Mucosa of descending colon (tissue), 3 donors: ENCODE measurements around the gene ZWILCH. TPM values are rescaled to one million over a fixed set of nuclear protein-coding genes. Genes with fewer than 3 reads are reported as not detected.
A peak's percentile ranks its signal among the peaks of the same experiment; 100 is the strongest.
"Not testable (repeated sequence)": the region's sequence is repeated elsewhere in the genome, so short reads cannot be mapped to it uniquely, and the experiment has no call there.

ENCODE experiments used
- ATAC-seq: fragments of 200-7000 bp; cut with Tn5 transposase; one replicate; pipeline ENCODE4 v1.9.1; 2020; ENCODE audit warnings: mild to moderate bottlenecking, moderate library complexity
- DNase-seq, 3 donors: peaks; one replicate each; pipeline ENCODE4 v3.0.0-alpha.2; 2020
- H3K36me3 ChIP-seq: fragments of 200-600 bp; one replicate; pipeline ENCODE4 v1.8.0; 2021; ENCODE audit warnings: low read depth, mild to moderate bottlenecking
- H3K4me1 ChIP-seq: fragments of 200-600 bp; one replicate; pipeline ENCODE4 v1.8.0; 2021; ENCODE audit warnings: low read depth, mild to moderate bottlenecking
- H3K4me3 ChIP-seq: fragments of 200-600 bp; one replicate; pipeline ENCODE4 v1.8.0; 2021; ENCODE audit warnings: mild to moderate bottlenecking
- H3K9me3 ChIP-seq: fragments of 200-600 bp; one replicate; pipeline ENCODE4 v1.8.0; 2021; ENCODE audit warnings: mild to moderate bottlenecking
- intact Hi-C, 2 donors: fragments of 100-400 bp; cut with DNase I in 1 of 2; cut with micrococcal nuclease in 1 of 2; formaldehyde crosslinking; loops; one replicate each; pipeline versions ENCODE4 v1.11.0 to v1.11.1; 2022; cut with DNase I, micrococcal nuclease
- long read RNA-seq, 2 donors: library from polyadenylated mRNA; unstranded; transcript quantifications; one replicate each; pipeline ENCODE4 v2.0.0, GENCODE V29; 2019 to 2021
- total RNA-seq, 3 donors: library from RNA; stranded (reverse); fragmentation: NEBNext Ultra II Directional in 2 of 3; extraction: Animal tissue kit (Norgen Biotek cat#: 25700) in 2 of 3; gene quantifications; one replicate each; pipeline versions ENCODE4 v1.2.1 to v1.2.4, GENCODE V29; 2021 to 2023
- TF ChIP-seq, protein P1 (sequence below): fragments of 200-600 bp; IDR thresholded peaks from one replicate; pipeline ENCODE4 v1.8.0; 2022; ENCODE audit warnings: antibody characterized with exemption, mild to moderate bottlenecking
- donor health status: DM: no; HTN: no; CAD: no; lungs with moderate emphysema.
- donor health status: DM: no; HTN: no; CAD: no.
- donor health status: DM: no; HTN: yes; CAD: no.

ZWILCH gene
- total RNA-seq: 10 to 100 TPM in 1 of 3 donors, 1 to 10 TPM in 2; 4.8 to 11.7 (median 5.8) TPM
- long read RNA-seq, donor 1, partial matches to known transcripts: 0 of 7 reads
- long read RNA-seq, donor 1, other reads (novel, unspliced or antisense): 3 of 7 reads
- long read RNA-seq, donor 2, partial matches to known transcripts: 5 of 9 reads
- long read RNA-seq, donor 2, other reads (novel, unspliced or antisense): 3 of 9 reads

DNA sequence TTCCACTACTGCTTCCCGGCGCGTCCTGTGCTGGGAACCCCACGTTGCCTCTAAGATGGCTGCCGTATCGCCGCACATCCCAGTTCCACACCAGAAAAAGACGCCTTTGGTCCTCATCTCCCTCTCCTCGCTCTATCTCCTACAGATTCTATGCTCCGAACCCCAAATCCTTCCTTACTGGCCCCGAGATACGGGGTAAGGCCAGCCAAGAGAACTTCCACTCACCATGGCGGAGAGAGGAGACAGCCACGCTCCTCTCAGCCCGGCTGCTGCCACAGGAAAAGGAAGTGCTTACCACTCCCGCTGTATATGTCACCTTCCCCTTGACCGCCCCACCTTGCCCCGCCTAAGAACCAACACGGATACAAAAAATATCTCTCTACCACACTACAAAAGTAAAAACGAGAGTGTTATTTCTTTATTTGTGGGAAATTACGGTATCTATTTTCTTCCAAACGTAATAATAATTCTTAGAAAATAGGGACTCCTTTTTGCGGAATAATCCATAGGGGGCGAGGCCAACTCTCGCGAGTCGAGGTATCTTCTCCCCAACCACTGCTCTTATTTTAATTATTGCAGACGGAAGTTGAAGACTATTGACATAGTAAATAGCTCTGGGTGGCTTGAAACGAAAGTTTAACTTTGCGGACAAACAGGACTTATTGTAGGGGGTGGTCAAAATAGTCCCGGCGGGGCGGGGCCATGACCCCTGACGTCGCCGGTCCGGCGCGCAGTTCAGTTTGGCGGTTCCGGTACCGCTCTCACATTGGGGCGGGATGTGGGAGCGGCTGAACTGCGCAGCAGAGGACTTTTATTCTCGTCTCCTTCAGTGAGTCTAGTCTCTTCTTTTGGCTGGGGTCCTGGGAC is at the start of gene ZWILCH, which contains the start of gene RPL4:
Gene ZWILCH, plus strand, starts transcription at position 764 of the 867 bp plus-strand sequence. Its CDS starts 13 bp downstream, at position 777.
Gene RPL4, minus strand, starts transcription at position 293 of the 867 bp plus-strand sequence. Its CDS starts 65 bp downstream, at position 228.
- peak; percentile 92 for ATAC-seq
- H3K4me3 ChIP-seq: peak within 1 kb of the TSS; percentile 75
- intact Hi-C loops: no loop called here

DNA sequence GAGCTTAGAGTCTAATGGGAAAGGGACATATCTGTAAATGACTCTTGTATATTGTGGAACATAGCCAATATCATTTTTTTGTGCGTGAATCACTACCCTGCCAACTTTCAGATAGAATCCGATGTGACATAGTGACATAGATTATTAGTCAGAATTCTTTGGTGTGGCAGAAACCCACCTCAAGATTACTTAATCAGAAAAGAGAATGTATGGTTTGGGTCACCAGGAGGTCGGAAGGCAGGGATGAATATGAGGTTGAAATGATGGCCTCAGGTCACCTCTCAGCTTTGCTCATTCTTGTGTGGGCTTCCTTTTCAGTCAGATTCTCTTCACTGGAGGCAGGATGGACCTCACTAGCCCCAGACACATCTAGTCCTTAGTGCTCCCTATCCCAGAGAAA is 48.9 kb upstream of the ZWILCH start:
- no peaks in the 10 kb centered on the region for H3K36me3 ChIP-seq
- no peak overlapping the region for H3K4me3 ChIP-seq
- intact Hi-C loops: no loop called here
- TF ChIP-seq, protein P1, sequence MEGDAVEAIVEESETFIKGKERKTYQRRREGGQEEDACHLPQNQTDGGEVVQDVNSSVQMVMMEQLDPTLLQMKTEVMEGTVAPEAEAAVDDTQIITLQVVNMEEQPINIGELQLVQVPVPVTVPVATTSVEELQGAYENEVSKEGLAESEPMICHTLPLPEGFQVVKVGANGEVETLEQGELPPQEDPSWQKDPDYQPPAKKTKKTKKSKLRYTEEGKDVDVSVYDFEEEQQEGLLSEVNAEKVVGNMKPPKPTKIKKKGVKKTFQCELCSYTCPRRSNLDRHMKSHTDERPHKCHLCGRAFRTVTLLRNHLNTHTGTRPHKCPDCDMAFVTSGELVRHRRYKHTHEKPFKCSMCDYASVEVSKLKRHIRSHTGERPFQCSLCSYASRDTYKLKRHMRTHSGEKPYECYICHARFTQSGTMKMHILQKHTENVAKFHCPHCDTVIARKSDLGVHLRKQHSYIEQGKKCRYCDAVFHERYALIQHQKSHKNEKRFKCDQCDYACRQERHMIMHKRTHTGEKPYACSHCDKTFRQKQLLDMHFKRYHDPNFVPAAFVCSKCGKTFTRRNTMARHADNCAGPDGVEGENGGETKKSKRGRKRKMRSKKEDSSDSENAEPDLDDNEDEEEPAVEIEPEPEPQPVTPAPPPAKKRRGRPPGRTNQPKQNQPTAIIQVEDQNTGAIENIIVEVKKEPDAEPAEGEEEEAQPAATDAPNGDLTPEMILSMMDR: no peak
- DNase-seq (no peak), ATAC-seq (no peak)
- no peaks in the 10 kb centered on the region for H3K9me3 ChIP-seq
- H3K4me1 ChIP-seq: no peaks in the 10 kb centered on the region

More for the DNA sequence above, at the start of gene ZWILCH, which contains the start of gene RPL4:
- peak; percentile 87 to 89 (median 88) for DNase-seq
- H3K4me1 ChIP-seq: peaks cover 21% of the 10 kb centered on the region
- H3K9me3 ChIP-seq: no peaks in the 10 kb centered on the region
- TF ChIP-seq, protein P1: no peak
- no peaks in the 10 kb centered on the region for H3K36me3 ChIP-seq

DNA sequence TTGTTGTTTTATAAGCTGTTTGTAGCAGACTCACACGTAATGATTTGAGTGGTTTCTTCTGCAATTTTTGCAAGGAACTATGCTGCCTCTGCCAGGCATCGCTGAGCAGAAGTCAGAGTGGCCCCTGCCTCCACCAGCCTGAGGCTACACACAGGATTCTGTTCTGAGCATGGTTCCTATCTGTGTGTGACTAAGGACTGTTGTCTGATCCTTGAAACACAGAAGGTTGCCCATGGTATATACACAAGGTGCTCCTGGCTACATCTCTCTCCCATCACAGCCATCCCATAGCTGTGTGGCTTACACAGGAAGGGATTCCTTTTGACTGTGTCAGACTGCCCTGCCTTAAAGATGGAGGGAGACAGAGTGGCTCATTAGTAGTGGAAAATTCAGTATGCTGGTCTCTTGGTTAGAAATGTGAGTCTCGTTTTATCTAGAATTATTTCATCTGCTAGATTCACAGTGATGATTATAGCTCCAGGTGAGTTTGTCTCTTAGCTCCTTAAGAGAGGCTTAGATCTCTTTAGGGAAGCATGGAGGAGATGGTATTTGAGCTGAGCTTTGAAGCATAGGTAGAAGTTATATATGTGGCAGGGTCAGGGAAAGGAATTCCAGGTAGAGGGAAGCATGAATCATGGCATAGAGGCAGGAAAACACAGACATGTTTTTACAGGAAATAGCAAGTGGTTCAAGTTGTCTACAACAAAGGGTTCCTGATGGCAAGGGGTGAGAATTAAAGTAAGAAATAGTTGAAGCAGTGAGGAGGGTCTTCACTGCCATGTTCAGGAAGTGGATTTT is 45.1 kb upstream of the ZWILCH start:
- Histone ChIP-seq H3K4me1 (no peaks in the 10 kb centered on the region), H3K4me3 (no peak overlapping the region), H3K9me3 (no peaks in the 10 kb centered on the region), H3K36me3 (no peaks in the 10 kb centered on the region)
- TF ChIP-seq, protein P1: no peak
- no peak for DNase-seq
- ATAC-seq: no peak
- intact Hi-C loops: no loop called here

GRCh38 chr15:66461294-66461693 is 43.8 kb upstream of the ZWILCH start:
- H3K4me1 ChIP-seq, ATAC-seq: not testable (repeated sequence)

GRCh38 chr15:66461917-66462316 is 43.2 kb upstream of the ZWILCH start:
- ATAC-seq (peak; percentile 82), DNase-seq (peak in 1 of 3 donors; percentile 20)
- TF ChIP-seq, protein P1: no peak
- Histone ChIP-seq H3K4me3 (no peak overlapping the region), H3K9me3 (no peaks in the 10 kb centered on the region), H3K4me1 (no peaks in the 10 kb centered on the region), H3K36me3 (no peaks in the 10 kb centered on the region)
- intact Hi-C loops: no loop called here

More at GRCh38 chr15:66461294-66461693, 43.8 kb upstream of the ZWILCH start:
- H3K36me3 ChIP-seq, DNase-seq, H3K9me3 ChIP-seq, intact Hi-C loops, H3K4me3 ChIP-seq: not testable (repeated sequence)
